Choroid plexus epithelial cell (primary cell): Measurements from ENCODE around the gene HOXD11.

Experiments
- DNase-seq: peaks from one replicate; pipeline ENCODE4 v3.0.0-alpha.2; 2010; ENCODE audit warnings: low read depth
- H3K4me3 ChIP-seq: 2 replicates; pipeline ENCODE4 v1.5.1; 2011; ENCODE audit warnings: low read depth, mild to moderate bottlenecking, control low read depth, low read length, moderate library complexity
- TF ChIP-seq, protein P1 (sequence below): conservative IDR thresholded peaks from 2 replicates; pipeline ENCODE4 v1.5.1; 2011; ENCODE audit warnings: low read depth, mild to moderate bottlenecking, control low read depth, inconsistent platforms, low read length, moderate library complexity

The HOXD11 gene

DNA sequence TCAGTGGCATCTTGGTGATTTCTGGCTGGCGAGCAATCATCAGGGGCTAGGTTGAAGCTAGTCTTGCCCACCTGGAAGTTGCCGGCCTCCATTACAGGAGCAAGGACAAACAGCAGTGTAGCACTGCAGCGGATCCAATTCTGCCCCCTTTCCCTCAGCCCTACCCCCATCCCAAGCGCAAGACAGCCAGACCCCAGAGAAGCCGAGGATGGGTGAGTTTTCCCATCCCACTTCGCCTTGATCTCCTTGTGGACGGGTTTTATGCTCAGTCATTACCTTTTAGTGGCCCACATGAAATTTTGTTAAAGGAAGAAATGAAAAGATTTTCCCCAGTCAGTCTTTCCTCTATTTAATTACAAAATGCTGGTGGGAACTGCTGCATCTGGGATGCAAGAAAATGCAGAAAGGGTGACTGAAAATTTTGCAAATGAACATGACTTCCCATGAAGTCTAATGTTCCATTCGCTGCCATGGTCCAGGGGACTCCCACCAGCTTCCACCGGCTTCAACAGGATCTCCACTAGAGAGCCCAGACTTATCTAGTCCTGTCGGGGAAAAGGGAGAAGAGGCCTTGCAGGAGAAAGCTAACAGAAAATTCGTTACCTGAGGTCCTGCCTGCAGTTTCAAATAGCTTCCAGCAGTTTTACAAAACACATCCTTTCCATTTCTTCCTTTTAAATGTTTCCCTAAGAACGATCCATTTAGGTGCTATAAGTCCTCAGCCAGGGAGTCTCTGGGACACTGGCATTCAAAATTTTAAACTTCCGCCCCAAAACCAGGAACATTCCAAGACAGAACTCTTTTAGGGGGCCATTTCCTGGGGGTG, 13.5 kb downstream of the HOXD11 start:
- no peak overlapping the region for H3K4me3 ChIP-seq
- TF ChIP-seq, protein P1, sequence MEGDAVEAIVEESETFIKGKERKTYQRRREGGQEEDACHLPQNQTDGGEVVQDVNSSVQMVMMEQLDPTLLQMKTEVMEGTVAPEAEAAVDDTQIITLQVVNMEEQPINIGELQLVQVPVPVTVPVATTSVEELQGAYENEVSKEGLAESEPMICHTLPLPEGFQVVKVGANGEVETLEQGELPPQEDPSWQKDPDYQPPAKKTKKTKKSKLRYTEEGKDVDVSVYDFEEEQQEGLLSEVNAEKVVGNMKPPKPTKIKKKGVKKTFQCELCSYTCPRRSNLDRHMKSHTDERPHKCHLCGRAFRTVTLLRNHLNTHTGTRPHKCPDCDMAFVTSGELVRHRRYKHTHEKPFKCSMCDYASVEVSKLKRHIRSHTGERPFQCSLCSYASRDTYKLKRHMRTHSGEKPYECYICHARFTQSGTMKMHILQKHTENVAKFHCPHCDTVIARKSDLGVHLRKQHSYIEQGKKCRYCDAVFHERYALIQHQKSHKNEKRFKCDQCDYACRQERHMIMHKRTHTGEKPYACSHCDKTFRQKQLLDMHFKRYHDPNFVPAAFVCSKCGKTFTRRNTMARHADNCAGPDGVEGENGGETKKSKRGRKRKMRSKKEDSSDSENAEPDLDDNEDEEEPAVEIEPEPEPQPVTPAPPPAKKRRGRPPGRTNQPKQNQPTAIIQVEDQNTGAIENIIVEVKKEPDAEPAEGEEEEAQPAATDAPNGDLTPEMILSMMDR: no peak
- DNase-seq: no peak

DNA sequence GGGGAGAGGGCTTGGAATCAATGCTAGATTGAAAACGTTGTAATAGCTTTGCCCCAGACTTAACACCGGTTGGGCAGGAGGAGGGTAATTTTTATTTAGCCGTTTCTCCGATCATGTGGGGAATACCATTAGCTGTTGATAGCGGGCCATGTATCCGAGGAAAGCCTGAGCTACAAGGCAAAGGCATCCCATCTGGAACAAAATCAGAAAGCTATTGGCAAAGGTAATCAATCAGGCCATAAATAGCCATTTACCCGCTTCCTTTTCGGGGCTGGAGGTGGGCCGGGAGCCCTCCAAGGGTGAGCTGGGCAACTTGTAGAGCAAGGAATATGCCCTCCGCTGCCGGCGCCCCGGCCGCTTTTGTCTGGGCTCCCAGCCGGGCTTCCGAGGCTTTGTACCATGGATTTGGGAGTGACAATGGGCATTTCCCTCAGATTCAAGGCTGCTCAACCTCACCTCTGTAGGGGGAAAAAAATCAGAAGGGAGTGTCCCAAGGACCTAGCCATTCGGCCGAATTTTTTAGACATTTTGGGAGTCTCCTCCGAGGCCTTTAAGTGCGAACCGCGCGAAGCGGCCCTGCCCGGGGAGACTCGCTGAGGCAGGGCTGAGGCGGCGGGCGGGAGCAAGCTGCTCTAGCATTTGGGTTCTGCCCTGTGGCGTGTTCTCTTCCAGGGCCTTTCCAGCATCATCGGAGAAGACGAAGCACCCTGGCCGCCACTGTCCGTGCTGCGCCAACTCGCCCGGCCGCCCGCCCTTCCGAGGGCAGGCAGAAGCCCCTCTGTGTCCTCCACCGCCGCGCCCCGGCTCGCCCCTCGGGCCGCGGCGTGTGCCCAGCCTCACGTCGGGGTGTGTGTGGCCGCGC, 14.3 kb downstream of the HOXD11 start:
- no peak for DNase-seq
- TF ChIP-seq, protein P1: no peak
- H3K4me3 ChIP-seq: no peak overlapping the region

DNA sequence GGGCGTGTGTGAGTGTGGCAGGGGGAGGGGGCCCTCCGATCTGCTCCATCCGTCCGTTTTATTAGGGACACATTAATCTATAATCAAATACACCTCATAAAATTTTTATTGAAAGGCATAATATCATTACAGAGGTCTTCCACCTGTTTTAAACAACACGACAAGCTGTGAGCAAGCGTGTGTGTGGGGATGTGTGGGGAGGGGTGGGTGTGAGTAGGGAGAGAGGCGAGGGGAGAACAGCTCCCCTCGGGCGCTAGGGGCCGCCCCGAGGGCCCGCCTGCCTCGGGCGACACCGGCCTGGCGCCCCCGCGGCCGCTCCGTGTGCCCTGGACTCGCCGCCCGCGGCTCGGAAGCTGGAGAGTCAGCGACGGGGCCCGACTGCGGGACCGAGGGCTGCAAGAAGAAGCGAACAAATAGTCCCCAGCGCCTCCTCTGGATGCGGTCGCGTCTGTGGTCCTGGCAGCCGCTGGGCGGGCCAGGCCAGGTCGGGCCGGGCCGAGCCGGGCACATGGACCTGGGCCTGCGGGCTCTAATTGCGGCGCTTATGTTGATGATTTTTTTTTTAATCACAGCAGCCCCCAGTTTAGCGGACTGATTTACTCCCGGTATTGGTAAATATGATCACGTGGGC, 15.1 kb downstream of the HOXD11 start:
- H3K4me3 ChIP-seq: no peak overlapping the region
- no peak for DNase-seq
- TF ChIP-seq, protein P1: no peak

DNA sequence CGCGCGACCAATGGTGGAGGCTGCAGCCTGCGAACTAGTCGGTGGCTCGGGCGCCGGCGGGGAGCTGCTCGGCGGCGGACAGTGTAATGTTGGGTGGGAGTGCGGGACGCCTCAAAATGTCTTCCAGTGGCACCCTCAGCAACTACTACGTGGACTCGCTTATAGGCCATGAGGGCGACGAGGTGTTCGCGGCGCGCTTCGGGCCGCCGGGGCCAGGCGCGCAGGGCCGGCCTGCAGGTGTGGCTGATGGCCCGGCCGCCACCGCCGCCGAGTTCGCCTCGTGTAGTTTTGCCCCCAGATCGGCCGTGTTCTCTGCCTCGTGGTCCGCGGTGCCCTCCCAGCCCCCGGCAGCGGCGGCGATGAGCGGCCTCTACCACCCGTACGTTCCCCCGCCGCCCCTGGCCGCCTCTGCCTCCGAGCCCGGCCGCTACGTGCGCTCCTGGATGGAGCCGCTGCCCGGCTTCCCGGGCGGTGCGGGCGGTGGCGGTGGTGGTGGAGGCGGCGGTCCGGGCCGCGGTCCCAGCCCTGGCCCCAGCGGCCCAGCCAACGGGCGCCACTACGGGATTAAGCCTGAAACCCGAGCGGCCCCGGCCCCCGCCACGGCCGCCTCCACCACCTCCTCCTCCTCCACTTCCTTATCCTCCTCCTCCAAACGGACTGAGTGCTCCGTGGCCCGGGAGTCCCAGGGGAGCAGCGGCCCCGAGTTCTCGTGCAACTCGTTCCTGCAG, 15.8 kb downstream of the HOXD11 start, which contains the start of gene HOXD9:
Gene HOXD9, plus strand, starts transcription at position 37 of the 728 bp plus-strand sequence. Its CDS starts 50 bp downstream, at position 87.
- TF ChIP-seq, protein P1: no peak
- no peak for DNase-seq
- H3K4me3 ChIP-seq: no peak within 1 kb of the TSS

DNA sequence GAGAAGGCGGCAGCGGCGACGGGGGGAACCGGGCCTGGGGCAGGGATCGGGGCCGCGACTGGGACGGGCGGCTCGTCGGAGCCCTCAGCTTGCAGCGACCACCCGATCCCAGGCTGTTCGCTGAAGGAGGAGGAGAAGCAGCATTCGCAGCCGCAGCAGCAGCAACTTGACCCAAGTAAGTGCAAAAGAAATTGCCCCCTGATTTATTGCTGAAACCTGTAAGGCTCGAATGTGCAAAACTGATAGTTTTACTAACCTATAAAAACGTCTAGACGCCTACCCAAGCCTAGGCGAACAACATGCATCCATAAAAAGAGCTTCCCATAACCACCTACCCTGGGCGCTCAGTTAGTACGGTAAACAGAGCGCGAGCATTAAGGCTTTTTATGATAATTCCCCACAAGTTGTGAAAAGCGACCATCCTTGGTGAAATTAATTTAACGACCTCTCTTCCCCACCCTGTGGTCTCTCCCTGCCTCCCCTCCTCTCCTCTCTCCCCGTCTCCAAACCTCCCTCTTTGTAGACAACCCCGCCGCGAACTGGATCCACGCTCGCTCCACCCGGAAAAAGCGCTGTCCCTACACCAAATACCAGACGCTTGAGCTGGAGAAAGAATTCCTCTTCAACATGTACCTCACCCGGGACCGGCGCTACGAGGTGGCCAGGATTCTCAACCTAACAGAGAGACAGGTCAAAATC, 16.5 kb downstream of the HOXD11 start:
- H3K4me3 ChIP-seq: no peak overlapping the region
- TF ChIP-seq, protein P1: no peak

More for the DNA sequence above, 16.5 kb downstream of the HOXD11 start:
- no peak for DNase-seq
